WTC11 (cell line): Measurements from ENCODE around the gene CHMP1A. TPM values are rescaled to one million over a fixed set of nuclear protein-coding genes. Genes with fewer than 3 reads are reported as not detected.

Experiments
- ATAC-seq: fragments of 200-7000 bp; cut with Tn5 transposase; 2 replicates; pipeline ENCODE4 v1.10.0; 2021; ENCODE audit warnings: mild to moderate bottlenecking, moderate library complexity
- CTCF ChIA-PET: fragments of 300-600 bp; sonication (Branson Sonifier 250); formaldehyde crosslinking; loops from one replicate; lab custom pipeline; 2021; ENCODE audit warnings: antibody characterized with exemption; lab: Charles Lee
- POLR2A ChIA-PET: fragments of 350-600 bp; sonication (Branson Sonifier 250); formaldehyde crosslinking; loops from one replicate; lab custom pipeline; 2021; ENCODE audit warnings: antibody characterized with exemption; lab: Charles Lee
- DNase-seq: peaks from one replicate; pipeline ENCODE4 v3.0.0; 2021; ENCODE audit warnings: low spot score
- H3K27ac Mint-ChIP-seq: 2 replicates; pipeline ENCODE4 v1.8.0; 2021; ENCODE audit warnings: mixed read lengths
- H3K27me3 Mint-ChIP-seq: 2 replicates; pipeline ENCODE4 v1.8.0; 2021; ENCODE audit warnings: low read depth, mild to moderate bottlenecking, moderate library complexity, mixed read lengths
- H3K36me3 Mint-ChIP-seq: 2 replicates; pipeline ENCODE4 v1.8.0; 2021; ENCODE audit warnings: mixed read lengths
- H3K4me1 Mint-ChIP-seq: 2 replicates; pipeline ENCODE4 v1.8.0; 2022; ENCODE audit warnings: mixed read lengths
- H3K4me3 Mint-ChIP-seq: 2 replicates; pipeline ENCODE4 v1.8.0; 2021; ENCODE audit warnings: mild to moderate bottlenecking, moderate library complexity, mixed read lengths
- H3K9me3 Mint-ChIP-seq: 2 replicates; pipeline ENCODE4 v1.8.0; 2021; ENCODE audit warnings: mixed read lengths
- AR ChIP-seq: fragments of 250-450 bp; sonication (Bioruptor Pico); IDR thresholded peaks from 2 replicates; pipeline ENCODE4 v1.9.0; 2021; ENCODE audit warnings: mild to moderate bottlenecking
- CREM ChIP-seq: sonication (generic); formaldehyde crosslinking; IDR thresholded peaks from 2 replicates; pipeline ENCODE4 v1.8.1; 2022; ENCODE audit warnings: mild to moderate bottlenecking, missing genetic modification reagents, moderate library complexity
- ESRRA ChIP-seq: sonication (generic); formaldehyde crosslinking; IDR thresholded peaks from 2 replicates; pipeline ENCODE4 v1.8.1; 2022; ENCODE audit warnings: mild to moderate bottlenecking, missing genetic modification reagents, borderline replicate concordance
- FOXJ3 ChIP-seq: sonication (generic); formaldehyde crosslinking; IDR thresholded peaks from 2 replicates; pipeline ENCODE4 v1.9.0; 2021; ENCODE audit warnings: missing genetic modification reagents, mild to moderate bottlenecking, borderline replicate concordance
- GTF2I ChIP-seq: fragments of 250-450 bp; sonication (Bioruptor Pico); conservative IDR thresholded peaks from 2 replicates; pipeline ENCODE4 v1.4.0; 2021; ENCODE audit warnings: mild to moderate bottlenecking
- HMGXB4 ChIP-seq: sonication (generic); formaldehyde crosslinking; IDR thresholded peaks from 2 replicates; pipeline ENCODE4 v1.8.1; 2023; ENCODE audit warnings: mild to moderate bottlenecking, moderate library complexity, missing genetic modification reagents
- JAZF1 ChIP-seq: fragments of 250-450 bp; sonication (Bioruptor Pico); IDR thresholded peaks from 2 replicates; pipeline ENCODE4 v1.9.0; 2021; ENCODE audit warnings: moderate library complexity, mild to moderate bottlenecking, inconsistent platforms
- KAT7 ChIP-seq: sonication (generic); formaldehyde crosslinking; IDR thresholded peaks from 2 replicates; pipeline ENCODE4 v1.8.1; 2023; ENCODE audit warnings: missing genetic modification reagents, mild to moderate bottlenecking, borderline replicate concordance
- NFATC4 ChIP-seq: fragments of 250-450 bp; sonication (Bioruptor Pico); IDR thresholded peaks from 2 replicates; pipeline ENCODE4 v1.9.0; 2021; ENCODE audit warnings: mild to moderate bottlenecking
- NR2C2 ChIP-seq: sonication (generic); formaldehyde crosslinking; IDR thresholded peaks from 2 replicates; pipeline ENCODE4 v1.8.0; 2022; ENCODE audit warnings: mild to moderate bottlenecking, missing genetic modification reagents
- NR3C1 ChIP-seq: sonication (generic); formaldehyde crosslinking; conservative IDR thresholded peaks from 2 replicates; pipeline ENCODE4 v1.8.1; 2023; ENCODE audit warnings: low read depth, mild to moderate bottlenecking, missing genetic modification reagents
- ZNF121 ChIP-seq: sonication (generic); formaldehyde crosslinking; IDR thresholded peaks from 2 replicates; pipeline ENCODE4 v1.8.0; 2023; ENCODE audit warnings: missing genetic modification reagents
- ZNF232 ChIP-seq: sonication (generic); formaldehyde crosslinking; IDR thresholded peaks from 2 replicates; pipeline ENCODE4 v1.8.0; 2022; ENCODE audit warnings: mild to moderate bottlenecking, missing genetic modification reagents
- ZNF263 ChIP-seq: sonication (generic); formaldehyde crosslinking; IDR thresholded peaks from 2 replicates; pipeline ENCODE4 v1.8.1; 2022; ENCODE audit warnings: low read depth, mild to moderate bottlenecking, moderate library complexity, missing genetic modification reagents
- total RNA-seq: library from RNA; stranded (reverse); gene quantifications from 3 replicates; pipeline ENCODE4 v1.2.3, GENCODE V29; 2021
- TF ChIP-seq, protein P1 (sequence below): sonication (generic); formaldehyde crosslinking; IDR thresholded peaks from 2 replicates; pipeline ENCODE4 v1.8.1; 2023; ENCODE audit warnings: mild to moderate bottlenecking, missing genetic modification reagents
- TF ChIP-seq, protein P2 (sequence below): sonication (generic); formaldehyde crosslinking; IDR thresholded peaks from 2 replicates; pipeline ENCODE4 v1.8.1; 2022; ENCODE audit warnings: mild to moderate bottlenecking, moderate library complexity, missing genetic modification reagents

CHMP1A gene
- total RNA-seq, 1 experiment from 2014 or later = 76.0 TPM

- TF ChIP-seq, protein P1, sequence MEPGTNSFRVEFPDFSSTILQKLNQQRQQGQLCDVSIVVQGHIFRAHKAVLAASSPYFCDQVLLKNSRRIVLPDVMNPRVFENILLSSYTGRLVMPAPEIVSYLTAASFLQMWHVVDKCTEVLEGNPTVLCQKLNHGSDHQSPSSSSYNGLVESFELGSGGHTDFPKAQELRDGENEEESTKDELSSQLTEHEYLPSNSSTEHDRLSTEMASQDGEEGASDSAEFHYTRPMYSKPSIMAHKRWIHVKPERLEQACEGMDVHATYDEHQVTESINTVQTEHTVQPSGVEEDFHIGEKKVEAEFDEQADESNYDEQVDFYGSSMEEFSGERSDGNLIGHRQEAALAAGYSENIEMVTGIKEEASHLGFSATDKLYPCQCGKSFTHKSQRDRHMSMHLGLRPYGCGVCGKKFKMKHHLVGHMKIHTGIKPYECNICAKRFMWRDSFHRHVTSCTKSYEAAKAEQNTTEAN (CRISPR knock-in tag) = no peak
- TF ChIP-seq ESRRA (CRISPR knock-in tag) (no peak), GTF2I (CRISPR knock-in tag) (no peak), NFATC4 (CRISPR knock-in tag) (no peak), NR2C2 (CRISPR knock-in tag) (no peak), JAZF1 (no peak), NR3C1 (CRISPR knock-in tag) (no peak), ZNF232 (CRISPR knock-in tag) (no peak), ZNF263 (CRISPR knock-in tag) (no peak)
- TF ChIP-seq, all 79 proteins: peak for 0
- H3K27ac Mint-ChIP-seq = no peak overlapping the region
- DNase-seq (no peak), ATAC-seq (no peak)
- H3K4me3 Mint-ChIP-seq = no peak overlapping the region
- H3K36me3 Mint-ChIP-seq = no peaks in the 10 kb centered on the region
- peaks cover 19% of the 10 kb centered on the region for H3K4me1 Mint-ChIP-seq
- CTCF ChIA-PET = interaction anchor here (1.5 to 2.1 kb wide), 3 partner anchors 20 to 80 kb away, joined by 5 to 11 read pairs (median 6); no protein-coding TSS in a partner anchor
- no peaks in the 10 kb centered on the region for H3K9me3 Mint-ChIP-seq
- POLR2A ChIA-PET = no interaction called here
- peaks cover 9% of the 10 kb centered on the region; the same call in 1 of the 2 replicates for H3K27me3 Mint-ChIP-seq
Observed at GRCh38 chr16:89619840-89620239, 37.7 kb downstream of the CHMP1A start.

DNA sequence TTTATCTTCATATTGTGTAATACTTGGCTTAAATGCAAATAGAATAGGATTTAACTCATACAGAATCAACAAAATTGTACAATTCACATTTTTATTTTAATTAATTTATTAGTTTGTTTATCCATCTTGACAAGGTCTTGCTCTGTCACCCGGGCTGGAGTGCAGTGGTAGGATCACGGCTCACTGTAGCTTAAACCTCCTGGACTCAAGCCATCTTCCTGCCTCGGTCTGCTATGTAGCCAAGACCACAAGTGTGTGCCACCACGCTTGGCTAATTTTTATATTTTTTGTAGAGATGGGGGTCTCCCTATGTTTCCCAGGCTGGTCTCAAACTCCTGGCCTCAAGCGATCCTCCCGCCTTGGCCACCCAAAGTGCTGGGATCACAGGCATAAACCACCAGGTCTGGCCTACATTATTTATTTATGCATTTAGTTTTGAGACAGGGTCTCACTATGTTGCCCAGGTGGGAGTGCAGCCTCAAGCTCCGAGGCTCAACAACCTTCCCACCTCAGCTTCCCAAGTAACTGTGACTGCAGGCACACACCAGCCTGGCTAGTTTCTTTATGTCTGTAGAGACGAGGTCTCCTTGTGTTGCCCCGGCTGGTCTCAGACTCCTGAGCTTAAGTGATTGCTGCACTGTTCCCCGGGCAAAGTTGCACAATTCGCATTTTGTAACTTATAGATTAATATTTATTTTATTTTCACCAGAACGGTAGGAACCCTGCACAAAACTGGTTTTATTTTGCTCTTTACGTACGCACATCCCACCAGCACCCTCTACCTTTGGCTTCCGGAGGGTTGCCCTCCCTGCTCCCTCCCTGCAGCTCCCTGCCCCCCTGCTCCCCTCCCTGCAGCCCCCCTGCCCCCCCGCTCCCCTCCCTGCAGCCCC lies 39.2 kb downstream of the CHMP1A start:
- POLR2A ChIA-PET = no interaction called here
- Mint-ChIP-seq H3K4me3 (no peak overlapping the region), H3K27ac (no peak overlapping the region), H3K4me1 (peaks cover 12% of the 10 kb centered on the region), H3K36me3 (no peaks in the 10 kb centered on the region)
- DNase-seq = no peak
- ATAC-seq = no peak
- no peak for TF ChIP-seq AR
- TF ChIP-seq, protein P2, sequence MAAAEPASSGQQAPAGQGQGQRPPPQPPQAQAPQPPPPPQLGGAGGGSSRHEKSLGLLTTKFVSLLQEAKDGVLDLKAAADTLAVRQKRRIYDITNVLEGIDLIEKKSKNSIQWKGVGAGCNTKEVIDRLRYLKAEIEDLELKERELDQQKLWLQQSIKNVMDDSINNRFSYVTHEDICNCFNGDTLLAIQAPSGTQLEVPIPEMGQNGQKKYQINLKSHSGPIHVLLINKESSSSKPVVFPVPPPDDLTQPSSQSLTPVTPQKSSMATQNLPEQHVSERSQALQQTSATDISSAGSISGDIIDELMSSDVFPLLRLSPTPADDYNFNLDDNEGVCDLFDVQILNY = no peak
- TF ChIP-seq KAT7 (CRISPR knock-in tag) = no peak
- TF ChIP-seq CREM (CRISPR knock-in tag) = no peak
- peak; percentile 98 for TF ChIP-seq ZNF121 (CRISPR knock-in tag)
- TF ChIP-seq FOXJ3 (CRISPR knock-in tag) = no peak
- no peak for TF ChIP-seq HMGXB4 (CRISPR knock-in tag)
- TF ChIP-seq, all 79 proteins: peak for 1
- CTCF ChIA-PET = interaction anchor here (0.6 to 6.2 kb wide), 3 partner anchors 12 to 411 kb away, joined by 3 to 79 read pairs (median 3); no protein-coding TSS in a partner anchor
- Mint-ChIP-seq H3K27me3 (peaks cover 5% of the 10 kb centered on the region; the same call in 1 of the 2 replicates), H3K9me3 (no peaks in the 10 kb centered on the region)
